Measurements from ENCODE around the gene TCF3.
A peak's percentile ranks its signal among the peaks of the same experiment; 100 is the strongest.
"Not testable (repeated sequence)": the region's sequence is repeated elsewhere in the genome, so short reads cannot be mapped to it uniquely, and the experiment has no call there.

The TCF3 gene

GRCh38 chr19:1652471-1653299, at the start of gene TCF3:
Gene TCF3 (minus strand): TSS chr19:1652615. CDS start chr19:1650248, 2,367 bp downstream.
- peak; percentile 99 for DNase-seq

- DNase-seq: no peak
Measured at GRCh38 chr19:1700733-1701663, 48.6 kb upstream of the TCF3 start.

GRCh38 chr19:1699998-1700732, 47.8 kb upstream of the TCF3 start:
- DNase-seq: no peak

GRCh38 chr19:1699386-1699785, 47.0 kb upstream of the TCF3 start:
- DNase-seq: no peak

GRCh38 chr19:1698636-1699035, 46.2 kb upstream of the TCF3 start:
- no peak for DNase-seq

- DNase-seq: not testable (repeated sequence)
Measured at GRCh38 chr19:1695481-1695880, 43.1 kb upstream of the TCF3 start.

GRCh38 chr19:1691589-1692290, 39.3 kb upstream of the TCF3 start:
- no peak for DNase-seq

GRCh38 chr19:1690699-1691307, 38.4 kb upstream of the TCF3 start:
- no peak for DNase-seq

GRCh38 chr19:1685785-1686184, 33.4 kb upstream of the TCF3 start:
- not testable (repeated sequence) for DNase-seq

- no peak for DNase-seq
Measured at GRCh38 chr19:1685046-1685445, 32.6 kb upstream of the TCF3 start.

GRCh38 chr19:1684573-1684912, 32.1 kb upstream of the TCF3 start:
- DNase-seq: no peak

GRCh38 chr19:1683869-1684572, 31.6 kb upstream of the TCF3 start:
- DNase-seq: no peak

- DNase-seq: no peak
Measured at GRCh38 chr19:1680976-1681375, 28.6 kb upstream of the TCF3 start.

GRCh38 chr19:1678073-1678472, 25.7 kb upstream of the TCF3 start:
- no peak for DNase-seq

- DNase-seq: no peak
Measured at GRCh38 chr19:1676351-1677266, 24.2 kb upstream of the TCF3 start.

- no peak for DNase-seq
Measured at GRCh38 chr19:1675633-1676350, 23.4 kb upstream of the TCF3 start.

- no peak for DNase-seq
Measured at GRCh38 chr19:1674293-1674679, 21.9 kb upstream of the TCF3 start.

GRCh38 chr19:1673645-1674292, 21.4 kb upstream of the TCF3 start:
- DNase-seq: no peak
